Stimulated activated CD8-positive, alpha-beta memory T cell treated with anti-CD3 and anti-CD28 coated beads, Interleukin-2, amount 100 ng/mL, for 48 hours (primary cell): ENCODE data around the gene KLF4.

Experiments
- DNase-seq, 2 donors: peaks; one replicate each; pipeline ENCODE4 v3.0.0-alpha.2; 2020; ENCODE audit warnings: low read depth in 2 of 2

The KLF4 gene

DNA sequence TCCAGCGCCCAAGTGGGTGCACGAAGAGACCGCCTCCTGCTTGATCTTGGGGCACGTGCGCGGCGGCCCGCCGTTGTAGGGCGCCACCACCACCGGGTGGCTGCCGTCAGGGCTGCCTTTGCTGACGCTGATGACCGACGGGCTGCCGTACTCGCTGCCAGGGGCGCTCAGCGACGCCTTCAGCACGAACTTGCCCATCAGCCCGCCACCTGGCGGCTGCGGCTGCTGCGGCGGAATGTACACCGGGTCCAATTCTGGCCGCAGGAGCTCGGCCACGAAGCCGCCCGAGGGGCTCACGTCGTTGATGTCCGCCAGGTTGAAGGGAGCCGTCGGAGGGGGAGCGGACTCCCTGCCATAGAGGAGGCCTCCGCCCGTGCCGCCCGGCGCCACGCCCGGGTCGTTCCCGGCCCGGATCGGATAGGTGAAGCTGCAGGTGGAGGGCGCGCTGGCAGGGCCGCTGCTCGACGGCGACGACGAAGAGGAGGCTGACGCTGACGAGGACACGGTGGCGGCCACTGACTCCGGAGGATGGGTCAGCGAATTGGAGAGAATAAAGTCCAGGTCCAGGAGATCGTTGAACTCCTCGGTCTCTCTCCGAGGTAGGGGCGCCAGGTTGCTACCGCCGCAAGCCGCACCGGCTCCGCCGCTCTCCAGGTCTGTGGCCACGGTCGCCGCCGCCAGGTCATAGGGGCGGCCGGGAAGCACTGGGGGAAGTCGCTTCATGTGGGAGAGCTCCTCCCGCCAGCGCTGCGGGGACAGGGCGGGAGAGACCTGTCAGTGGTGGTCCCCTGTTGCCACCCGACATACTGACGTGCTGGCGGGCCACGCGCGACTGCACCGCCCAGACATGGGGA, 1.8 kb downstream of the KLF4 start:
- no peak for DNase-seq

DNA sequence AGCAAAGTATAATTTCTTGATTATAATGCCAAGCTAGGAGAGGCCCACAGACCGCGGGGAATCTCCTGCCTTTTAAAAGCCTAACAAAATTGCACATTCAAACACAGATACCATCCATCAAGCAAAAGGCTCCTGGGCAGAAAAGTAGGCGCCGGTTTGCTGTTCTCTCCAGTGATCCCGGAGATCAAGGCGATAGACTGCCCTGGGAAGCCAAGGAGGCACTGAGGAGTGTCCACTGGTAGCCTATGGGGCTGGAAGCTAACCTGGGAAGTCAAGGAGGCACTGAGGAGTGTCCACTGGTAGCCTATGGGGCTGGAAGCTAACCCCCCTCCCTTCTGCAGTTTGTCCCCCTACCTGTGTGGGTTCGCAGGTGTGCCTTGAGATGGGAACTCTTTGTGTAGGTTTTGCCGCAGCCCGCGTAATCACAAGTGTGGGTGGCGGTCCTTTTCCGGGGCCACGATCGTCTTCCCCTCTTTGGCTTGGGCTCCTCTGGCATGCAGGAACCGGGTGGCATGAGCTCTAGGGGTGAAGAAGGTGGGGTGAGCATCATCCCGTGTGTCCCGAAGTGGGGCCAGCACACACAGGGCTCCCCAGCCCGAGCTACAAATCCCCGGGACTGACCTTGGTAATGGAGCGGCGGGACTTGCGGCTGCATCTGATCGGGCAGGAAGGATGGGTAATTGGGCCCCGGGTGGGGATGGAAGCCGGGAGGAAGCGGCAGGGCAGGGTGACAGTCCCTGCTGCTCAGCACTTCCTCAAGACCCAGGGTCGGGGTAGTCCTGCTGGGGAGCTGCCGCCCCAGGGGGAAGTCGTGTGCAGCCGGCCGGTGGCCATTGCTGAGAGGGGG, 2.7 kb downstream of the KLF4 start:
- DNase-seq, result no peak

DNA sequence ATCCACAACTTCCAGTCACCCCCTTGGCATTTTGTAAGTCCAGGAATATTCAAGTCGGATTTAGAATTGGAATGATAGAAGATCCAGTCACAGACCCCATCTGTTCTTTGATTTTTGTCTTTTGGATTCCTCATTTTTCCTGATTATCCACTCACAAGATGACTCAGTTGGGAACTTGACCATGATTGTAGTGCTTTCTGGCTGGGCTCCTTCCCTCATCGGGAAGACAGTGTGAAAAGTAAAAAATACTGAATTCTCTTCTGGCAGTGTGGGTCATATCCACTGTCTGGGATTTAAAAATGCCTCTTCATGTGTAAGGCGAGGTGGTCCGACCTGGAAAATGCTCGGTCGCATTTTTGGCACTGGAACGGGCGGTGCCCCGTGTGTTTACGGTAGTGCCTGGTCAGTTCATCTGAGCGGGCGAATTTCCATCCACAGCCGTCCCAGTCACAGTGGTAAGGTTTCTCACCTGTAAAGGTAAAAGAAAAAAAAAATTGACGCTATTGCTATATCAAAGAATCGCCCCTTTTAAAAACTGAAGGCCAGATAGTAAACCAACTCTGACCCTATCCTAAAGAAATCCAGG, 4.0 kb downstream of the KLF4 start:
- DNase-seq, result no peak

DNA sequence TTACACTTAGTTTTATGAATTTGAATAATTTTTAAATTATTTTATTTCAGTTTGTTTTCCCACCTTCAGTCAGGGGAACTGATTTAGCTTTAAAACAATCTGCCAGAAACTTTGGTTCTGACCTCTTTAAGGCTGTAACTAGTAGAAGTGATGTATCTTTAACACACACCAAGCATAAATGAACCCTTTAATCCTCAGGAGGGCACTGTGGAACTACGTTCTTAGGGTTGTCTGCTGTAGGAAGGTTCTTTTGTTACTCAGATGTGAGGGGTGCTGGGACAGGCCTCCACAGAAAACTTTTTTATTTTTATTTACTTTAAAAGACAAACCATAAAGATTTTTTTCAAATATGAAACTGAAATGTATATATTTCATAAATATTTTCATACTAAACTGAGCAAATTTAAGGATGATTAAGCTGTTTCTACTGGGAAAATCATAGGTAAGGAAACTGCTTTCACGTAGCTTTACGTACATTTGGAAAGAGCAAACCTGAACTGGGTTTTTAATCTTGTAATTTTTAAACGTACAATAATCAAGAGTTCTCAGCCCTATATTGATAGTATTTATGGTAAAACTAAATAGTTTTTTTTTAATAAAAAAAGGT, 5.3 kb downstream of the KLF4 start:
- no peak for DNase-seq

DNA sequence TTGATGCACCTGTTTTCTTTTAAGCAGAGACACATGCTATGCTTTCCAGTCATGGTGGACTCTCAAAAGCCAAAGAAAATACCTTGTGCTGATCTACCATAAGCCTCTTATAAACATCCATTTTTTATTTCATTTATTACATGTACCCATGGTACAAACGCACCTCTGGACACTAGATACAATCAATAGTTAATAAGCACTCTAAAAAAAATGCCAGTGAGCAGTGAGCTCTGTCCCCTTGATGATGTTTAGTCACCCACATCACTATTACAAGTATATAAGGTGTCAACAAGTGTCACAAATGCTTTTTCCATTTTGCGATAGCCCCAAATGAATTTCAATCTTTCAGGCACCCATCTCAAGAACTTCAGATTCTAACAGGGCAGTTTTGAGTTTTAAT, 5.9 kb downstream of the KLF4 start:
- no peak for DNase-seq

DNA sequence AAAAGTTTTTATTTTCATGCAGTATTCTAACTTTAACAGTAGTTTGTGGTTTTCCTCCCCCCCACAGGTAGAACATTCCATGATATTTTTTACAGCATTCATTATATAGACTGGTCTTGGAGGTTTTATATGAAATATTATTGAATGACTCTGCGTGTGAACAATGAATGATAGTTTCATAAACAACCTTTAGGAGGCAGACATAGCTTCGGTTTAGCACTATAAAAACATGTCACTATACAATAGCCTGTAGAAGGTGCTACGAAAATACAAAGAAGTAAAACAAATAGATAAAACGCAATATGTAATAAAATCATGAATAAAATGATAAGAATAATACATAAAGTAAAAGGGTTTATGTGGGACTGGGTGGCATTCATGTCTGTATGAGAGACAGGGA, 8.5 kb downstream of the KLF4 start:
- no peak for DNase-seq

DNA sequence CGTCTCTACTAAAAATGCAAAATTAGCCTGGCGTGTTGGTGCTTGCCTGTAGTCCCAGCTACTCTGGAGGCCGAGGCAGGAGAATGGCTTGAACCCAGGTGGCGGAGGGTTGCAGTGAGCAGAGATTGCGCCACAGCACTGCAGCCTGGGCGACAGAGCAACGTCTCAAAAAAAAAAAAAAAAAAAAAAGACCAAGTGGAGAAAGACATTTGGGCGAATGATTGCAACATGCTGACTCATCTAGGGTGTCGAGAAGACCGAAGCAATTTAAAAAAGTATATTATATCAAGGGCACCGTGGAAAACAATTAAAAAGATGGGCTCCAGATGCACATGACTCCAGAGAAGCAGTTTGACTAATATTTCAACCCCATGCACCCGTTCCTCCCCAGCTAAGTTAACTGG, 9.2 kb downstream of the KLF4 start:
- DNase-seq, result no peak

DNA sequence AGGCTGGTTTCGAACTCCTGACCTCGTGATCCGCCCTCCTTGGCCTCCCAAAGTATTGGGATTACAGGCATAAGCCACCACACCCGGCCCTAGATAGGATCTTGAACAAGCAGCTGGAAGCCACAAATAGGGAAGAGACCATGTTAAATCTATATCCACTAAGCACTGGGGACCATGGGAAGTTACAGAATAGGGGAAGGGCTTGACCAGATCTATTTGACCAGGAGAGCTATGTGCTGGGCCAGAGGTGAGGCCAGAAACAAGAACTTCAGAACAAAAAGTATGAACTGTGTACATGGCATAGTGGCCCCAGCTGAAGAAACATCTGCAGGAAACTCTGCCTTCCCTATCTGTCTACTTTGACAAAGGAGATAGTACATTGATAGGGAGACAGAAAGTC, 10.8 kb downstream of the KLF4 start:
- no peak for DNase-seq

DNA sequence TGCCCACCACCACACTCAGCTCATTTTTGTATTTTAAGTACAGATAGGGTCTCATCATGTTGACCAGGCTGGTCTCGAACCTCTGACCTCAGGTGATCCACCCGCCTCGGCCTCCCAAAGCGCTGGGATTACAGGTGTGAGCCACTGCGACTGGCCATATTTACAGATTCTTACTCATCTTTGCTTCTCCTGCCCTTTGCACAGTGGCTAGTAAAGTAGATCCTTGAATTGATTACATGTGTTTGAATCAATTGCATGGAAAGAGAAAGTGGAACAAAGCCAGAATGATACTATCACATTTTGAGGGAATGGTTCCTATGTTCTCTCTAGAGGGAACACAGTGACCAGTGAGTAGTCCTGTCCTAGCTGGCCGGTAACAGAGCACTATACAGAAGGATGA, 15.4 kb downstream of the KLF4 start:
- DNase-seq, result no peak

DNA sequence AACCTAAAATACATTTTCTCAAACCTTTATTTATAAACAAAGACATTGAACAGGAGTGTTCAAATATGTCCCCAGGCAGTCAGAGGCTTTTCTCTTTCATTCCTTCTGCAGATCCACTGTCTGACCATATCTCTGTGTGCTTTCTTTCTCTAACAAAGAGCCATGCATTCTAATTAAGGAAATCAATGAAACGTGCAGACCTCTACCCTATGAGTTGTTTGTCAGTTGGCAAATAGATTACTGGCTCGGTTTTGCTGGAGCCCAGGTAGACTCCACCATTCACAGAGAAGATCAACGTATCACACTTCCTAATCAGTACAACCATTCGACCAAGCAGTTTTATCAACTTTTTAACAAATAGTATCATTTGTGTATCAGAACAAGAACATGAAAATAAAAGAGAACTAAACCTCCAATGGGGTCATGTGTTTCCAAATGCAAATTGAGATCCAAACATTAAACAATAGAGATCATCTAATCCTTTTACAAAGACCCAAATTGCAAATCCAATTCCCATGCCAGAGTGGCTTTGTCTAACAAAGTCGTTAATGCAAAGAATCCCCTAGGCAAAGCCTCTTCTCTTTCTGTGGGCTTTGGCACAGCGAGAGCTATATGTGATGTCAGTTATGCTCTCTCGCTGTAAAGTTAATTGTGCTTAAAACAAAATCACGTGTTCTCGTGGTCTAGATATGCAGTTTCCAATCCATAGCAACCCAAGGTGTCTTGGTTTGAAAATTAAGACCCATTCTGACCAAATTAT, 16.8 kb downstream of the KLF4 start:
- no peak for DNase-seq

DNA sequence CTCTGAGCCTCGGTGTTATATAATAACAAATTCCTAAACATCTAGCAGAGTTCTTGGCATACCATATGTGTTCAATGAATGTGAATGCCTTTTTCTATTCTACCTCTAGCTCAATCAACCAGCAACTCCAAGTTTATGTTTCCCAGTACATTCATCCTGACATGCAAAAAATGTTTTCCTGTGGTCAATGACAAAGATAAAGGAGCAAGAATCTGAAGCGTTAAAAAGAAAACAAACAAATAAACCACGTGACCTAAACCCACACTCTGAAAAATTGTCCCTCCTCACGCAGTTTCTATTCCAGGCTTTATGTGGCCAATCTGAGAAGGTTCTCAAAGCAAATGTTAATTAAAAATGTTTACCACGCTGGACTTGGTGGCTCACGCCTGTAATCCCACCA, 18.0 kb downstream of the KLF4 start:
- no peak for DNase-seq

DNA sequence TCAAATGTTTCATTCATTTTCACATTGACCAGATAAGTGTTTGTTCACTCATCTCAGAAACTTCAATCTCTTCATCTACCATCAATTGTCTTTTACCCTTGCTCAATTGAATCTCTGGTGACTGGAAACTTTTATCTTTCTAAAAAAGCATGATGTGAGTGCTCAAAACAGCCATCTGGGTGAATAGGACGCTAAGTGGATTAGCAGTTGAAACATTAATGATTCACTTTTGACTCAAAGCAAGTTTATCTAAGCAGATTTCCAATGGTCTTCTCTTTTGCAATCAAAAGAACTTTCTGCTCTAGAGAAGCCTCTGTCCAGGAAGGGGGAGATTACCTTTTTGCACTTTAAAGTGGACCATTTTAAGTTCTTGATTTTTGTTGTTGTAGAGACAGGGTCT, 22.2 kb downstream of the KLF4 start:
- no peak for DNase-seq

DNA sequence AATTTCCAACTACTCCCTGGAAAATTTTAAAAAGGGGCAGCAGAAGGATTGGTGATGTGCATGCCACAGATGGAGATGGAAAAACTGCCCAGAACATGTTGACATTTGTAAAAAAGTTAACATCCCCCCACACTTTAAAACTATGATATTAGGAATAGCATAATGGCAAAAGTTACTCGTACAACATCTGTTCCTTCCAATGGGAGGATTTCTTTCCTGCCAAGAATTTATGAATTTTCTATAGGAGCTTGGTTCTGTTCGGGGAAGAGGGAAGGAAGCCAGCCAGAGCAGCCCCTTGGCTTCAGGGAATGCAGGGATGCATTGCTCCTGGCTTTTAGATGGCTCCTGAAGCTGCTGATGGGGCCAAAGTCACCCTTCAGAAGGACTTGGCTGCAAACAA, 22.7 kb downstream of the KLF4 start:
- DNase-seq, result no peak

DNA sequence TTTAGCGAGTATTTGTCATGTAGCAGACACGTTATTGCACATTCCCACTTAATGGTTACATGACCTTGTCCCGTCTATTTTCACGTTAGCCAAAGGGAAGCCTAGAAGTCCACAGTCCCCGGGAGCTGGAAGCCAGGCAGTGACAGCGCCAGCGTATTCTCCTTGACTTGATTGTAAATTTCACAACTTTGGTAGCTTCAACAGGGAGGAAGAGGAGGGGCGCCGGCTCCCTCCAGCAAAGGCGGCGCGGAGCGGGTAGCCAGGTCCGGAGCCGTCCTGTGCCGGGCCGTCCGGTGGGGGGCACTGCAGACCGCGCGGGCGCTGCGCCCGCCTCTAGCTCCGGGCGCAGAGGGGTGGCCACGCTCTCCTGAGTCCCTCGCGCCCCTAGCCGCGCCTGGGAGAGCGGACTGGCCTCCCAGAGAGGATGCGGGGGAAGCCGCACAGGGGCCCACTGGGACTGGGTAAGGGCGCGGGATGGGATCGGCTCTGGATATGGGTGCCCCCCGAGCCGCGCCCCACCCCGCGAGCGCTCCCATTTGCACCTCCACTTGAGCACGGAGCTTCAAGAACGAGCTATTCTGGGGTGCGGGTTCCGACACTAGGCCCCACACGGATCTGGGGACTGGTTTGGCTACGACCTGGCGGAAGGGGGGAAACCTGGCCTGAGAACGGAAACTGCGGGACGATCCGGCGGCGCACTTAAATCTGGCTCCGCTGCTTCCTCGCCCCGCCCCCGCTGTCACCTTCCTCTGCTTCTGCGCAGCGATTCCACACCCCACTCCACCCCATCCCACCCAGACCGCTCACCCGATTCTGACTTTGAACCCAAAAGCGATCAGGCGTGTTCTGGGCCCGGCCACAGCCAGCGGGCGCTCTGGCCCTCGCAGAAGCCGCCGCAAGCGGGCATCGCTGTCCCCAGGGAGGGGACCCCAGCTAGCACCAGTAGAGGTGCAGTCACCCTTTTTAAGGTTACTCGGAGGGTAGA, 23.8 kb downstream of the KLF4 start:
- no peak for DNase-seq

DNA sequence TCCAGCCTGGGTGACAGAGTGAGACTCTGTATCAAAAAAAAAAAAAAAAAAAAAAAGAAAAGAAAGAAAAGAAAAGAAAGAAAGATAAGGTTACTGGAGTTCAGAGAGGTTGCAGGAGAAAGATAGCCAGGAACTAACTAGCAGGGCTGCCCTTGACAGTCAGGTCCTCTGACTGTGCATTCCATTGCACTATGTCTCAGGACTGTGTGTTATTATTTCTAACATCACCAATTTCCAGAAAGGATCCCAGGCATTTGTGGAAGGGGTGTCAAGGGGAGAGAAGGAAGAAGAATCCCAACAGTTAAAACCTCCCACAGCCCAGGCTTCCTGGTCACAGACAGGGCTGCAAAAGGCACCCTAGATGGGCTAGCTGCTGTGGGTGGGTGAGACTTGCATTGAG, 25.1 kb downstream of the KLF4 start:
- no peak for DNase-seq

DNA sequence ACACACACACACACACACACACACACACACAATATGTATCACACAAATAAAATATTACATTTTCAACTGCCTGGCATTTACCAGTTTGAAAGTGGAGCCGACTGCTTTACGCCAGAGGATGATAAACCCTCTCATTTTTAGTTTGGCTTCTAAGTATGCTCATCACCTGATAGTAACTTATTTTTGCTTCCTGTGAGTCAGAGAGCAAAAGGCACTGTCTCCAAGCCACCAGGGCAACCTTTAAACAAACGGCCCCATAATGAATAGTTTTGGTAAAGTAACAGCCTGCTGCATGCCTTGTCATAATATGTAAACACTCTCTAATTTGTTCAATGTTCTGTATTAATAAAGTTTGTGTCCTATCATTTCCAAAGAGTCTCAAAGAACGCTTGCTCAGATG, 26.9 kb downstream of the KLF4 start:
- DNase-seq, result no peak

DNA sequence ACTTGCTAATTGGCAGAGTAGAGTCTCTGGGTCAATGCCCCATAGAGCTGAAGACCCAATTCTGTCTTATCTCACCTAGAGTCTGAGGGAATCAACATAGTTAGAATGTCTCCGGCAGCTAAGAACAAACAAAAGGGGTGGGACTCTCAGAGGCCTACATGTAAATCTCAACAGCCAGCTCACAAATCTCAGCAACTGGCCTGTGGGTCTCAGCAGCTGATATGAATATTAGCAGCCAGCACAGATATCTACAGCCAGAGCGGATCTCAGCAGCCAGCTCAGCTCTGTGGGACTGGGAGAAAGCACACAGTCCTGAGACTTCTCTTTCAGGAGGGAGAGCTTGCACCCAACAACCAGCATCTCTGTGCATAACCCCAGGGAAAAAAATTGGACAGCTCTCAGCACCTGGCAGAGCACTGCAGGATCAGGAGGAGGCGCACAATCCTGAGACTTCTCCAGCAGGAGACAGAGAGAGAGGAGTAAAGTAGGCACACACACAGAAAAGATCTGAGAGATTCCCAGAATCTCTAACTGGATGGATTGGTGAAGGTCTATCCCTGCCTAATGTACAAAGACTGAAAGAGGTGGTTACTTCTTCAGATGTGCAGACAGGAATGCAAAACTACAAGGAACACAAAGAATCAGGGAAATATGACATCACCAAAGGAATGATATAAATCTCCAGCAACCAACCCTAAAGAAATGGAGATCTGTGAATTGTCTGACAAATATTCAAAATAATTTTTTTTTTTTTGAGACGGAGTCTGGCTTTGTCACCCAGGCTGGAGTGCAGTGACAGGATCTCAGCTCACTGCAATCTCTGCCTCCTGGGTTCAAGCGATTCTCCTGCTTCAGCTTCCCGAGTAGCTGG, 29.2 kb downstream of the KLF4 start:
- no peak for DNase-seq

DNA sequence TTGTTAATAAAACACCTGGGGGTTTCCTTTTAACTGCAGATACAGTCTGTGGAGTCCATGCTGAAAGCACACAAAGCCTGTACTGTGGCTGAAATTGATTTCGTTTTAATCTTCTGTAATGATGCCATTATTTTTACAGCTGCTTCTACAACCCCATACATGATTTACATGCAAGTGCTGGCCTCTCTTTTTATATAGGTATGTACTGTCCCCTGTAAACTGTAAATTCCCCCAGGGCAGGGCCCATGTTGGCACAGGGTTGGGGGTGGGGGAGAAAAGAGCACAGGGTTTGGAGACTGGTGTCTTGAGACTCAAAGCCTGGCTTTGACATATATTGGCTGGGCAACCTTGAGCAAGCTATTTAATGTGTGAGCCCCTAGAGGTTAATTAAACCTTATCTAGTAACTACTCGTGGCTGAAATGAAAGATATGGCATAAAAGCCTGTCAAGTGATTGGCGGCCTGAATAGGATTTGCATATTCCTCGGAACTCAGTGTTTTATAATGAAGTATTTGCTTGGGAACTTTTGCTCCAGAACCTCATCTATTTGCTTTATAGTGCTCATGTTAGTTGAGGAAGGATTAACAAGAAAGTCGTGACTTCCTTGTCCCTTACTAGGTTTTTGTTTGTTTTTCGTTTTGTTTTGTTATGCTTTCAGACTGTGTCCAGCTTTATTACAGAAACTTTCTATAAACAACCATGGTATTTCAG, 34.0 kb downstream of the KLF4 start:
- DNase-seq, result no peak

DNA sequence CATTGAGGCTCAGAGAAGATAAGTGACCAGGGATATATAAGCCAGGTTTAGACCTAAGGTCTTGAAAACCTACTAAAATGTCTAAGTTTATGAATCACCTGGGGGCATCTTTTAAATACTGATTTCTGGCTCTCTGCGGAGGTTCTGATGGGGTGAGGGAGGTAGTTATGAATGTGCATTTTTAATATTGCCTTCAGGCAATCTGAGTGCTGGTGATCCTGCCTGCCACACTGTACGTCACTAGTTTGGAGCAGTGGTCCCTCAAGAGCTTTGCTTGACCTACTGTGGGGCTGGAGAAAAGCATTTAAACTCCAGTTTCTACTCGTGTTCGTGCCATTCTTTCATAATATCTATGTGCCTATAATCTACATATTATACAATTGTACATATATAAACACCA, 36.1 kb downstream of the KLF4 start:
- no peak for DNase-seq
